Vagina (tissue), 2 donors: ENCODE measurements around the gene PPFIBP2.

Experiments used
- POLR2A ChIP-seq, 2 donors: fragments of 450-650 bp; IDR thresholded peaks; one replicate each; pipeline ENCODE4 v1.6.1; 2017; ENCODE audit warnings: antibody characterized with exemption in 2 of 2, mild to moderate bottlenecking in 2 of 2, moderate library complexity in 2 of 2
- TF ChIP-seq, protein P1 (sequence below), 3 experiments: fragments of 450-650 bp in 2 of 3; fragments of 200-600 bp in 1 of 3; sonication (generic) in 1 of 3; IDR thresholded peaks; one replicate each; pipeline ENCODE4 v1.5.1; 2017 to 2019; ENCODE audit warnings: antibody characterized with exemption in 3 of 3, mild to moderate bottlenecking in 2 of 3, moderate library complexity in 2 of 3

DNA sequence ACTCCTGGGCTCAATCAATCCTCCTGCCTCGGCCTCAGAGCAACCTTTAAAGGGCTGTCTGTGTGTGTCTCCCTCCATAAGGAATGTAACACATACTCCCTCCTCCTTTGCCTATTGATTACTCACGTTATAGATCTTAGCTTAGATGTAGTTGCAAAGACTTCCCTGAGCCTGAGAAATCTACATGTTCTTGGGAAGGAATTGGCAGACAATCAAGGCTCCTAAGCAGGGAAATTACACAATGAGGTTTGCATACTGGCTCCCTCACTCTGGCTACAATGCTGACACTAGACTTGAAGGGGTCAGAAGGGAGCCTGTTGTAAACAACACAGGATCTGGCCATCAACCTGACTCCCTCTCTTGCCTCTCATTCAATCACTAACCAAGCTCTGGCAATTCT, 33.7 kb upstream of the PPFIBP2 start:
- no peak for TF ChIP-seq POLR2A (IDR thresholded peaks at IDR 0.05)
- TF ChIP-seq, protein P1, sequence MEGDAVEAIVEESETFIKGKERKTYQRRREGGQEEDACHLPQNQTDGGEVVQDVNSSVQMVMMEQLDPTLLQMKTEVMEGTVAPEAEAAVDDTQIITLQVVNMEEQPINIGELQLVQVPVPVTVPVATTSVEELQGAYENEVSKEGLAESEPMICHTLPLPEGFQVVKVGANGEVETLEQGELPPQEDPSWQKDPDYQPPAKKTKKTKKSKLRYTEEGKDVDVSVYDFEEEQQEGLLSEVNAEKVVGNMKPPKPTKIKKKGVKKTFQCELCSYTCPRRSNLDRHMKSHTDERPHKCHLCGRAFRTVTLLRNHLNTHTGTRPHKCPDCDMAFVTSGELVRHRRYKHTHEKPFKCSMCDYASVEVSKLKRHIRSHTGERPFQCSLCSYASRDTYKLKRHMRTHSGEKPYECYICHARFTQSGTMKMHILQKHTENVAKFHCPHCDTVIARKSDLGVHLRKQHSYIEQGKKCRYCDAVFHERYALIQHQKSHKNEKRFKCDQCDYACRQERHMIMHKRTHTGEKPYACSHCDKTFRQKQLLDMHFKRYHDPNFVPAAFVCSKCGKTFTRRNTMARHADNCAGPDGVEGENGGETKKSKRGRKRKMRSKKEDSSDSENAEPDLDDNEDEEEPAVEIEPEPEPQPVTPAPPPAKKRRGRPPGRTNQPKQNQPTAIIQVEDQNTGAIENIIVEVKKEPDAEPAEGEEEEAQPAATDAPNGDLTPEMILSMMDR (IDR thresholded peaks at IDR 0.05), result no peak
